K562 (cell line): ENCODE measurements around the gene GGTLC2.

Experiments
- KLF13 ChIP-seq: fragments of 450-650 bp; IDR thresholded peaks from 2 replicates; pipeline ENCODE4 v1.6.1; 2016; ENCODE audit warnings: missing genetic modification characterization, low read depth, mild to moderate bottlenecking, missing compliant biosample characterization, moderate library complexity, borderline replicate concordance
- NR3C1 ChIP-seq: sonication (generic); formaldehyde crosslinking; IDR thresholded peaks from 2 replicates; pipeline ENCODE4 v1.8.1; 2022; ENCODE audit warnings: missing genetic modification reagents
- PHF20 ChIP-seq: fragments of 450-650 bp; IDR thresholded peaks from 2 replicates; pipeline ENCODE4 v1.6.1; 2018; ENCODE audit not compliant: partially characterized antibody
- POLR2A ChIP-seq: fragments of 450-650 bp; conservative IDR thresholded peaks from 2 replicates; pipeline ENCODE4 v1.6.1; 2016
- SP1 ChIP-seq: sonication (generic); formaldehyde crosslinking; IDR thresholded peaks from 2 replicates; pipeline ENCODE4 v1.8.1; 2022; ENCODE audit warnings: mild to moderate bottlenecking, missing genetic modification reagents
- TARDBP ChIP-seq: fragments of 450-650 bp; IDR thresholded peaks from 2 replicates; pipeline ENCODE4 v1.6.1; 2016
- YBX1 ChIP-seq: fragments of 450-650 bp; IDR thresholded peaks from 2 replicates; pipeline ENCODE4 v1.7.1; 2016; ENCODE audit warnings: mild to moderate bottlenecking
- TF ChIP-seq, protein P1 (sequence below): IDR thresholded peaks from 2 replicates; pipeline ENCODE4 v1.6.1; 2016; ENCODE audit warnings: missing genetic modification characterization, missing compliant biosample characterization
- TF ChIP-seq, protein P2 (sequence below), 3 experiments: IDR thresholded peaks in 2 of 3; conservative IDR thresholded peaks in 1 of 3; 2 replicates each; pipeline ENCODE4 v1.5.1; 2011 to 2012; ENCODE audit warnings: low read length in 3 of 3, mild to moderate bottlenecking in 3 of 3, control low read depth in 2 of 3, improper control_type of control experiment in 1 of 3, inconsistent platforms in 1 of 3, low read depth in 1 of 3, mixed read lengths in 1 of 3, moderate library complexity in 1 of 3; ENCODE audit not compliant: insufficient read depth in 2 of 3

- TF ChIP-seq, protein P1, sequence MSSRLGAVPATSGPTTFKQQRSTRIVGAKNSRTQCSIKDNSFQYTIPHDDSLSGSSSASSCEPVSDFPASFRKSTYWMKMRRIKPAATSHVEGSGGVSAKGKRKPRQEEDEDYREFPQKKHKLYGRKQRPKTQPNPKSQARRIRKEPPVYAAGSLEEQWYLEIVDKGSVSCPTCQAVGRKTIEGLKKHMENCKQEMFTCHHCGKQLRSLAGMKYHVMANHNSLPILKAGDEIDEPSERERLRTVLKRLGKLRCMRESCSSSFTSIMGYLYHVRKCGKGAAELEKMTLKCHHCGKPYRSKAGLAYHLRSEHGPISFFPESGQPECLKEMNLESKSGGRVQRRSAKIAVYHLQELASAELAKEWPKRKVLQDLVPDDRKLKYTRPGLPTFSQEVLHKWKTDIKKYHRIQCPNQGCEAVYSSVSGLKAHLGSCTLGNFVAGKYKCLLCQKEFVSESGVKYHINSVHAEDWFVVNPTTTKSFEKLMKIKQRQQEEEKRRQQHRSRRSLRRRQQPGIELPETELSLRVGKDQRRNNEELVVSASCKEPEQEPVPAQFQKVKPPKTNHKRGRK (tag) = no peak
- TF ChIP-seq, protein P2, sequence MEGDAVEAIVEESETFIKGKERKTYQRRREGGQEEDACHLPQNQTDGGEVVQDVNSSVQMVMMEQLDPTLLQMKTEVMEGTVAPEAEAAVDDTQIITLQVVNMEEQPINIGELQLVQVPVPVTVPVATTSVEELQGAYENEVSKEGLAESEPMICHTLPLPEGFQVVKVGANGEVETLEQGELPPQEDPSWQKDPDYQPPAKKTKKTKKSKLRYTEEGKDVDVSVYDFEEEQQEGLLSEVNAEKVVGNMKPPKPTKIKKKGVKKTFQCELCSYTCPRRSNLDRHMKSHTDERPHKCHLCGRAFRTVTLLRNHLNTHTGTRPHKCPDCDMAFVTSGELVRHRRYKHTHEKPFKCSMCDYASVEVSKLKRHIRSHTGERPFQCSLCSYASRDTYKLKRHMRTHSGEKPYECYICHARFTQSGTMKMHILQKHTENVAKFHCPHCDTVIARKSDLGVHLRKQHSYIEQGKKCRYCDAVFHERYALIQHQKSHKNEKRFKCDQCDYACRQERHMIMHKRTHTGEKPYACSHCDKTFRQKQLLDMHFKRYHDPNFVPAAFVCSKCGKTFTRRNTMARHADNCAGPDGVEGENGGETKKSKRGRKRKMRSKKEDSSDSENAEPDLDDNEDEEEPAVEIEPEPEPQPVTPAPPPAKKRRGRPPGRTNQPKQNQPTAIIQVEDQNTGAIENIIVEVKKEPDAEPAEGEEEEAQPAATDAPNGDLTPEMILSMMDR (IDR thresholded peaks at IDR 0.05 in 2 of 3, conservative IDR thresholded peaks at IDR 0.05 in 1 of 3; ENCODE audit: insufficient read depth in 2 of 3, low read depth in 1 of 3, low read length in 3 of 3) = no peak
- TF ChIP-seq YBX1 = no peak
- TF ChIP-seq TARDBP = no peak
- no peak for TF ChIP-seq NR3C1
- TF ChIP-seq SP1 = no peak
- TF ChIP-seq POLR2A = no peak
- TF ChIP-seq KLF13 (tag) = no peak
- no peak for TF ChIP-seq PHF20
Observed at GRCh38 chr22:22604326-22605073, 39.9 kb upstream of the GGTLC2 start.
